ENCODE data around the gene KLHL22.
"Not testable (repeated sequence)": the region's sequence is repeated elsewhere in the genome, so short reads cannot be mapped to it uniquely, and the experiment has no call there.

Gene KLHL22

GRCh38 chr22:20470525-20470924 is 25.1 kb downstream of the KLHL22 start:
- not testable (repeated sequence) for DNase-seq (ENCODE audit: low read depth in 2 of 2, low spot score in 1 of 2)

- no peak for DNase-seq (ENCODE audit: low read depth in 2 of 2, low spot score in 1 of 2)
Measured at GRCh38 chr22:20469110-20469868, 26.3 kb downstream of the KLHL22 start.

GRCh38 chr22:20466659-20467379 is 28.8 kb downstream of the KLHL22 start:
- DNase-seq (ENCODE audit: low read depth in 2 of 2, low spot score in 1 of 2) = no peak

GRCh38 chr22:20465759-20466077 is 29.9 kb downstream of the KLHL22 start:
- no peak for DNase-seq (ENCODE audit: low read depth in 2 of 2, low spot score in 1 of 2)

- no peak for DNase-seq (ENCODE audit: low read depth in 2 of 2, low spot score in 1 of 2)
Measured at GRCh38 chr22:20464912-20465758, 30.5 kb downstream of the KLHL22 start.

GRCh38 chr22:20464096-20464614 is 31.4 kb downstream of the KLHL22 start:
- peak; percentile 16 to 20 for DNase-seq (ENCODE audit: low read depth in 2 of 2, low spot score in 1 of 2)

- DNase-seq (ENCODE audit: low read depth in 2 of 2, low spot score in 1 of 2) = no peak
Measured at GRCh38 chr22:20463324-20464095, 32.1 kb downstream of the KLHL22 start.

- DNase-seq (ENCODE audit: low read depth in 2 of 2, low spot score in 1 of 2) = no peak
Measured at GRCh38 chr22:20459862-20460261, 35.7 kb downstream of the KLHL22 start.

- DNase-seq (ENCODE audit: low read depth in 2 of 2, low spot score in 1 of 2) = no peak
Measured at GRCh38 chr22:20459152-20459542, 36.4 kb downstream of the KLHL22 start.

GRCh38 chr22:20458530-20459151 is 37.0 kb downstream of the KLHL22 start:
- no peak for DNase-seq (ENCODE audit: low read depth in 2 of 2, low spot score in 1 of 2)

GRCh38 chr22:20457506-20458240 is 37.9 kb downstream of the KLHL22 start:
- no peak for DNase-seq (ENCODE audit: low read depth in 2 of 2, low spot score in 1 of 2)

- no peak for DNase-seq (ENCODE audit: low read depth in 2 of 2, low spot score in 1 of 2)
Measured at GRCh38 chr22:20456722-20457076, 38.9 kb downstream of the KLHL22 start.

GRCh38 chr22:20456064-20456721 is 39.4 kb downstream of the KLHL22 start:
- peak; percentile 50 to 51 for DNase-seq (ENCODE audit: low read depth in 2 of 2, low spot score in 1 of 2)

GRCh38 chr22:20455709-20456063 is 39.9 kb downstream of the KLHL22 start:
- DNase-seq (ENCODE audit: low read depth in 2 of 2, low spot score in 1 of 2) = no peak

GRCh38 chr22:20453222-20453621 is 42.4 kb downstream of the KLHL22 start:
- DNase-seq (ENCODE audit: low read depth in 2 of 2, low spot score in 1 of 2) = no peak

GRCh38 chr22:20451920-20452319 is 43.7 kb downstream of the KLHL22 start:
- no peak for DNase-seq (ENCODE audit: low read depth in 2 of 2, low spot score in 1 of 2)

GRCh38 chr22:20451129-20451778 is 44.3 kb downstream of the KLHL22 start:
- DNase-seq (ENCODE audit: low read depth in 2 of 2, low spot score in 1 of 2) = not testable (repeated sequence)

GRCh38 chr22:20450551-20450906 is 45.1 kb downstream of the KLHL22 start:
- DNase-seq (ENCODE audit: low read depth in 2 of 2, low spot score in 1 of 2) = no peak

Data from stimulated activated CD8-positive, alpha-beta memory T cell treated with anti-CD3 and anti-CD28 coated beads, Interleukin-4, amount 100 ng/mL, for 4 hours (primary cell).